ENCODE measurements around the gene RPS6KA2. TPM values are rescaled to one million over a fixed set of nuclear protein-coding genes. Genes with fewer than 3 reads are reported as not detected.

Gene RPS6KA2
- total RNA-seq, 1 experiment from 2014 or later = 18.5 TPM

- no peak overlapping the region for H2AFZ ChIP-seq
- no peaks in the 10 kb centered on the region for H3K36me3 ChIP-seq (ENCODE audit: low read depth)
- no TSS peak for BruUV-seq (replicated peaks)
- no peak for TF ChIP-seq CTCF (conservative IDR thresholded peaks at IDR 0.05)
- TF ChIP-seq EZH2 (IDR thresholded peaks at IDR 0.05; ENCODE audit: low read depth) = no peak
- no peaks in the 10 kb centered on the region for H3K9me3 ChIP-seq (ENCODE audit: insufficient read depth, low read depth)
- CTCF ChIA-PET = no interaction called here
- intact Hi-C loops (cut with micrococcal nuclease; ENCODE audit: unreplicated experiment) = no loop called here
- H3K4me1 ChIP-seq (replicated peaks; ENCODE audit: insufficient read depth) = no peaks in the 10 kb centered on the region
- no peaks in the 10 kb centered on the region for H3K27me3 ChIP-seq (ENCODE audit: insufficient read depth, low read depth)
- no peaks in the 10 kb centered on the region for H3K79me2 ChIP-seq (ENCODE audit: low read depth)
- no peak overlapping the region for H3K4me2 ChIP-seq
- no peaks in the 10 kb centered on the region for H3K9me2 ChIP-seq (ENCODE audit: insufficient read depth)
- POLR2A ChIA-PET (ENCODE audit: unreplicated experiment) = no interaction called here
- no peaks in the 10 kb centered on the region for H3F3A ChIP-seq (ENCODE audit: insufficient read depth, low read depth)
- H3K4me3 ChIP-seq = no peak overlapping the region
- no peak overlapping the region for H3K27ac ChIP-seq
- H4K20me1 ChIP-seq (ENCODE audit: insufficient read depth) = no peaks in the 10 kb centered on the region
- DNase-seq = no peak
Observed at GRCh38 chr6:166424431-166424830, 202.6 kb downstream of the RPS6KA2 start.

GRCh38 chr6:166423781-166424180 is 203.3 kb downstream of the RPS6KA2 start:
- no peak overlapping the region for H3K4me2 ChIP-seq
- no peak for DNase-seq
- no peaks in the 10 kb centered on the region for H3K9me2 ChIP-seq (ENCODE audit: insufficient read depth)
- H3F3A ChIP-seq (ENCODE audit: insufficient read depth, low read depth) = no peaks in the 10 kb centered on the region
- H3K9me3 ChIP-seq (ENCODE audit: insufficient read depth, low read depth) = no peaks in the 10 kb centered on the region
- H3K36me3 ChIP-seq (ENCODE audit: low read depth) = no peaks in the 10 kb centered on the region
- H3K27me3 ChIP-seq (ENCODE audit: insufficient read depth, low read depth) = no peaks in the 10 kb centered on the region
- TF ChIP-seq EZH2 (IDR thresholded peaks at IDR 0.05; ENCODE audit: low read depth) (no peak), CTCF (conservative IDR thresholded peaks at IDR 0.05) (no peak)
- no peak overlapping the region for H3K4me3 ChIP-seq
- ChIA-PET CTCF (no interaction called here), POLR2A (ENCODE audit: unreplicated experiment) (no interaction called here)
- no peak overlapping the region for H2AFZ ChIP-seq
- H3K27ac ChIP-seq = no peak overlapping the region
- H4K20me1 ChIP-seq (ENCODE audit: insufficient read depth) = no peaks in the 10 kb centered on the region
- intact Hi-C loops (cut with micrococcal nuclease; ENCODE audit: unreplicated experiment) = no loop called here
- H3K79me2 ChIP-seq (ENCODE audit: low read depth) = no peaks in the 10 kb centered on the region
- H3K4me1 ChIP-seq (replicated peaks; ENCODE audit: insufficient read depth) = no peaks in the 10 kb centered on the region
- no TSS peak for BruUV-seq (replicated peaks)

- no peaks in the 10 kb centered on the region for H3F3A ChIP-seq (ENCODE audit: insufficient read depth, low read depth)
- no peak overlapping the region for H3K4me3 ChIP-seq
- no peaks in the 10 kb centered on the region for H3K27me3 ChIP-seq (ENCODE audit: insufficient read depth, low read depth)
- BruUV-seq (replicated peaks) = no TSS peak
- no peak overlapping the region for H3K27ac ChIP-seq
- TF ChIP-seq EZH2 (IDR thresholded peaks at IDR 0.05; ENCODE audit: low read depth) (no peak), CTCF (conservative IDR thresholded peaks at IDR 0.05) (no peak)
- H3K36me3 ChIP-seq (ENCODE audit: low read depth) = no peaks in the 10 kb centered on the region
- intact Hi-C loops (cut with micrococcal nuclease; ENCODE audit: unreplicated experiment) = no loop called here
- ChIA-PET CTCF (no interaction called here), POLR2A (ENCODE audit: unreplicated experiment) (interaction anchor here (0.9 kb wide), 1 partner anchor 27 kb away, joined by 4 read pairs; no protein-coding TSS in a partner anchor)
- no peaks in the 10 kb centered on the region for H3K4me1 ChIP-seq (replicated peaks; ENCODE audit: insufficient read depth)
- no peaks in the 10 kb centered on the region for H3K9me2 ChIP-seq (ENCODE audit: insufficient read depth)
- H3K9me3 ChIP-seq (ENCODE audit: insufficient read depth, low read depth) = no peaks in the 10 kb centered on the region
- no peak overlapping the region for H3K4me2 ChIP-seq
- no peak overlapping the region for H2AFZ ChIP-seq
- no peaks in the 10 kb centered on the region for H4K20me1 ChIP-seq (ENCODE audit: insufficient read depth)
- no peaks in the 10 kb centered on the region for H3K79me2 ChIP-seq (ENCODE audit: low read depth)
- no peak for DNase-seq
Observed at GRCh38 chr6:166423051-166423745, 203.9 kb downstream of the RPS6KA2 start.
